HG02852 (cell line): ENCODE data around the gene ZNF586.
"Not testable (repeated sequence)": the region's sequence is repeated elsewhere in the genome, so short reads cannot be mapped to it uniquely, and the experiment has no call there.

Experiments
- ATAC-seq: cut with Tn5 transposase; IDR thresholded peaks from one replicate; pipeline ENCODE4 v1.9.1; 2021; ENCODE audit warnings: mild to moderate bottlenecking, moderate library complexity; ENCODE audit not compliant: unreplicated experiment

The ZNF586 gene

DNA sequence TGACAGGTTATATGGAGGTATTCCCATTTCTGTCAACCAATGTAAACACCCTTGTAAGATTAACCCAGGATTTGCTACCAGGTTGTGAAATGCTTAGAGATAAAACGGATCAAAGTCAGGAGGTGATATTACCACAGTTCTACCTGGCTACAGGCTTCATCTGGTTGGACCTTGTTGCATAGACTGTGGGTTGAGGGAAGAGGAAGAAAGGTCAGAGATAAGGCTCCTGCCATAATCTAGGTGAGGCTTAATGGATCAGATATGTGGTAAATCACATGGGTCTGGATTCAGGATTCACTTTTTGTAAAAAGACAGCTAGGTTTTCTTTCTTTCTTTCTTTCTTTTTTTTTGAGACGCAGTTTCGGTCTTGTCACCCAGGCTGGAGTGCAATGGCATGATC, 52.0 kb downstream of the ZNF586 start:
- ATAC-seq, result not testable (repeated sequence)

DNA sequence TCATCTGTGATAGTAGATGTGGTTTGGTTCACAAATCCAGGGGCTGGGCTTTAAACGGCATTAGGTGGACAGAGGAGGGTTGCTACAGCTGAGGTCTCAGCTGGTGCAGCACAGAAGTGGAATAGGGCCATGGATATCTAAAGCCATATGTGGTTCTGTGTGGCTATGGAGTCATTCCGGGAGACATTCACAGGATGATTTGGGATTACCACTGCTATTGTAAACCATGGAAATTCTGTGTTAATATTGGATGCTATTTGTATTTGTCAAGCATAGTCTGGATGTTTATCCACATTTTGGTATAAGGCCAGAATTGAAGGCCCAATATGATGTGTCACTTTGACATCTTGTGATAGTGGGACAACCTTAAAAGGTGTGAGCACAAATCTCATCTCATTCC, 53.7 kb downstream of the ZNF586 start:
- not testable (repeated sequence) for ATAC-seq

DNA sequence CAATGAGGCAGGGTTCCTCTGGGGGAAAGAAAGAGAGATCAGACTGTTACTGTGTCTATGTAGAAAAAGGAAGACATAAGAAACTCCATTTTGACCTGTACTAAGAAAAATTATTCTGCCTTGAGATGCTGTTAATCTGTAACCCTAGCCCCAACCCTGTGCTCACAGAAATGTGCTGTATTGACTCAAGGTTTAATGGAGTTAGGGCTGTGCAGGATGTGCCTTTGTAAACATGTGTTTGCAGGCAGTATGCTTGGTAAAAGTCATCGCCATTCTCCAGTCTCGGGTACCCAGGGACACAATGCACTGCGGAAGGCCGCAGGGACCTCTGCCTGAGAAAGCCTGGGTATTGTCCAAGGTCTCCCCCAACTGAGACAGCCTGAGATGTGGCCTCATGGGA, 54.1 kb downstream of the ZNF586 start:
- ATAC-seq, result not testable (repeated sequence)

DNA sequence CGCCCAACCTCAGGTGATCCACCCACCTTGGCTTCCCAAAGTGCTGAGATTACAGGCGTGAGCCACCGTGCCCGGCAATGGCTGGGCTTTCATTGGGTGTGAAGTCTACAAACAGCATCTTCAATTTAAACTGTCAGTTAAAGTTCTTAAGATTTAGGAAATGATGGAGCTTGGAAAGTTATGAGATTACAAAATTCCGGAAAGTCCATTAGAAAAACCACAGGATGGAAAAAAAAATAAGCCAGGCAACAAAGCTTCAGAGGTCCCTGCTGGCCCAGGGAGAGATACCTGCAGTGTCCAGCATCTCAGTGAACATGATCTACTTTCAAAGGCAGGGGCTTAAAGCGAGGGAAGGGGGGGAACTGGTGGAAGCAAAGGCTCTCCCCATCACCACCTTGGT, 56.0 kb downstream of the ZNF586 start:
- no peak for ATAC-seq

DNA sequence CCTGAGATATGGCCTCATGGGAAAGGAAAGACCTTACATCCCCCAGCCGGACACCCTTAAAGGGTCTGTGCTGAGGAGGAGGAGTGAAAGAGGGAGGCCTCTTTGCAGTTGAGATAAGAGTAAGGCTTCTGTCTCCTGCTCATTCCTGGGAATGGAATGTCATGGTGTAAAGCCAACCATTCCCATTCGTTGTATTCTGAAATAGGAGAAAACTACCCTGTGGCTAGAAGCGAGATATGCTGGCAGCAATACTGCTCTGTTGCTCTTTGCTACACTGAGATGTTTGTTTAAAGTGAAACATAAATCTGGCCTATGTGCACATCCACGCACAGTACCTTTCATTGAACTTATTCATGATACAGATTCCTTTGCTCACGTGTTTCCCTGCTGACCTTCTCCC, 59.8 kb downstream of the ZNF586 start:
- ATAC-seq, result no peak

DNA sequence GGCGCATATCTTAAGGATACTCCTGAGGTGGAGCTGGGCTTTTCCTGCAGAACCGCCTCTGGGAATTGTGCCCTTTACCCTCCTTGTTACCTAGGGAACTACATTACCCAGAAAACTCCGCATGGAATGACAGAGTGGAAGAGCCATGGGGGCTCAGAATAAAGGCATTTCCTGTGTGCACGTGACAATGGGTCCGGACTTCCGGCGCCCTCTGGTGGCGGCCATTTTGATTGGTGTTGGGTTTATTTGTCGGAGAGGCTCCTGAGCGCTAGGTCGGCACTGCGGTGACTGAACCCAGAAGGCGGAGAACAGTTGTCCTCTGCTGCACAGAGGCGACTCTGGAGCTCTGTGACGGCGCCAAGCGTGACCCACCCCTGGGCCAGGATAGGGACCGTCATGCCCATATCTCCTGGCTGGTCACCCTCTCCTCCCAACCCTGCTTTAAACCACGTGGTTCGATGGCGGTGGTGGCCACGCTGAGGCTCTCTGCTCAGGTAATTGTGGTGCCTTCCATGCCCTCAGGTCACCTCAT, 60.7 kb downstream of the ZNF586 start, which contains the start of gene ZNF587B:
Gene ZNF587B (plus strand): TSS at position 229 of the 532 bp plus-strand sequence. CDS start 230 bp downstream, at position 459.
- ATAC-seq, result no peak
